ENCODE measurements around the gene TMF1. TPM values are rescaled to one million over a fixed set of nuclear protein-coding genes. Genes with fewer than 3 reads are reported as not detected.

TMF1 gene
- total RNA-seq, 1 donor from 2014 or later: 43.1 TPM

DNA sequence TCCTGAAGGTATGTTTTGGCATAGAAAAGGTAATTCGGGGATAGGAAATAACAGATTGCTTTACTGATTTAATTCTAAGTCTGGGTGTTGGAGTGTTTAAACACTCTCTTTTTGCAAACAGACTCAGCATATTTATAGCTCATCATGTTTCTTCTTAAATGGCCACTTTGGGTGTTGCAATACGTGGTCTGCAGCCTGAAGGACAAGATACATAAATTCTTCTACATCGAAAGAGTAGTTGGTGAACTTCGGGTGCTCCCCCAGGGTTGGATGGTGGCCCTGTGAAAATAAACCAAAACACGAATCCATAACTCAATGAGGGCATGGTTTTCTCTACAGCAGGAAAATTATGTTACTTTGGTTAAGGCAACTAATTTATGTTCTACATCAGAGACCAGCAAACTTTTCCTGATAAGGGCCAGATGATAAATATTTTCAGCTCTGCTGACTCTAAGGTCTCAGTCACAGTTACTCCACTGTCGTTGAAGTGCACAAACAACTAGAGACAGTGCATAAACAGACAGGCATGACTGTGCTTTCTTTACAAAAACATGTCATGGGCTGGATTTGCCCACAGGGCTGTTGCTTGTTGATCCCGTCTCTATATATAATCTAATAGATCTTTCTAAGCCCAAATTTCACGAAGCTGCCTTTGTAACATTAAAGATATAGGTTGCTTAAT, 74.5 kb downstream of the TMF1 start:
- H3K36me3 Mint-ChIP-seq (ENCODE audit: low read depth): peaks cover 7% of the 10 kb centered on the region
- H3K4me1 Mint-ChIP-seq (ENCODE audit: low read depth): no peaks in the 10 kb centered on the region
- H3K27ac Mint-ChIP-seq: no peak overlapping the region
- no peak overlapping the region for H3K4me3 Mint-ChIP-seq
- H3K9me3 Mint-ChIP-seq: no peaks in the 10 kb centered on the region
- DNase-seq (ENCODE audit: low spot score): no peak
- H3K27me3 Mint-ChIP-seq (ENCODE audit: insufficient read depth): peaks cover 2% of the 10 kb centered on the region
- intact Hi-C loops (cut with micrococcal nuclease): no loop called here

DNA sequence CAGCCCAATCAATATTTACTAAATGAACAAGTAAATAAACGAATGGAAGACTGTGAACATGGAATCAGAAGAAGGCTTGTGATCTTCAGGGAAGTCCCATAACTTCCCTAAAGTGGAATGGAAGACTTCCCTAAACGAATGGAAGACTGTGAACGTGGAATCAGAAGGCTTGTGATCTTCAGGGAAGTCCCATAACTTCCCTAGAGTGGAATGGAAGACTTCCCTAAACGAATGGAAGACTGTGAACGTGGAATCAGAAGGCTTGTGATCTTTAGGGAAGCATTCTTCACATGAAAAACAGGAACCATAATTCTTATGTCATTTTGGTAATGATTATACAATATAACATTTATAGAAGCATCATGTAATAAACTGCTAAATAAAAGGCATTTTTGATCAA, 77.4 kb downstream of the TMF1 start:
- DNase-seq (ENCODE audit: low spot score): no peak
- intact Hi-C loops (cut with micrococcal nuclease): no loop called here
- no peaks in the 10 kb centered on the region for H3K9me3 Mint-ChIP-seq
- no peak overlapping the region for H3K4me3 Mint-ChIP-seq
- no peaks in the 10 kb centered on the region for H3K4me1 Mint-ChIP-seq (ENCODE audit: low read depth)
- no peak overlapping the region for H3K27ac Mint-ChIP-seq
- peaks cover 5% of the 10 kb centered on the region for H3K36me3 Mint-ChIP-seq (ENCODE audit: low read depth)
- peaks cover 5% of the 10 kb centered on the region for H3K27me3 Mint-ChIP-seq (ENCODE audit: insufficient read depth)

DNA sequence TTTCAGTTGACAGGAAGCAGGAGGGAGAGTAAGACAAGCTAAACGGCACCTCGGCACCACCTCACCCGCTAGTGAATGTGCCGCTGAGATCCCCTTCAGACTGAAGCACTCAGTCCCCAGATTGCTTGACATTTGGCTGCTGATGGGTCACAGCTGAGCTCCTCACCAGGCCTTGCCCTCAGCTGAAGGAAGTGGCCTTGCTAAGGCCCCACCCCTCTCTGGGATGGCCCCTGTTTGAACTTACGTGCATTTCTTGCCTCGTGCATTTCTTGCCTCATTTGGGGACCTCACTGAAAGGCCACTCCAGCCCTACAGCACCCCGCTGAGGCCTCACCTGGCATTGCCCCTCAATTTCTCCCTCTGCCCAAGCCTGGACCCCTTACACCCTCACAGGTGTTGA, 78.5 kb downstream of the TMF1 start:
- intact Hi-C loops (cut with micrococcal nuclease): no loop called here
- Mint-ChIP-seq H3K4me1 (ENCODE audit: low read depth) (no peaks in the 10 kb centered on the region), H3K9me3 (no peaks in the 10 kb centered on the region), H3K27ac (no peak overlapping the region), H3K27me3 (ENCODE audit: insufficient read depth) (peaks cover 8% of the 10 kb centered on the region), H3K36me3 (ENCODE audit: low read depth) (peaks cover 2% of the 10 kb centered on the region), H3K4me3 (no peak overlapping the region)
- DNase-seq (ENCODE audit: low spot score): no peak

DNA sequence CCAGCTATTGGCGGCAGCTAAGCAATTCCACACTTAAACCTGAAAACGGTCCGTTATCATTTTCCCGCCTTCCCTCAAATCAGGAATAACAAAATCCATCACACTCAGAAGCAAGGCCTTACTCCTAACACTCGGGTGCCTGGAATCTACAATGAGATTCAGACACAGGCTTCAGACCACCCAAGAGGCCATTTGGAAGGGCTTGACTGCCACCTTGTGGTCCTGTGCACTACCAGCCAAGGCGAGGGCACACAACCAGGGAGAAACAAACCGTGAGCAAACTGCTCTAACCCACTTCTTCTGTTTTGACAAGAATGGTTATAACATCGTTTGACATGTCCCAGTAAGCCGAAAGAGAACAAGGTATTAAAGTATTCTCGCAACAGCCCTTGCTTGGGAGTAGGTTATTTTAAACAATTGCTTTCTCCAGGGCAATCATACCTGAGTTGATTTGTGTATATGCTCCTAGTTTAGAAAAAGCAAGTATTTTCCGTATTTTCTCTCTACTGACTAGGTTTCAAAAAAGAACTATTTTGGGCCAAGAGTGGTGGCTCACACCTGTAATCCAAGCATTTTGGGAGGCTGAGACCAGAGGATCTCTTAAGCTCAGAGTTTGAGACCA, 79.7 kb downstream of the TMF1 start:
- no peak overlapping the region for H3K27ac Mint-ChIP-seq
- H3K9me3 Mint-ChIP-seq: no peaks in the 10 kb centered on the region
- H3K36me3 Mint-ChIP-seq (ENCODE audit: low read depth): peaks cover 2% of the 10 kb centered on the region
- H3K4me1 Mint-ChIP-seq (ENCODE audit: low read depth): no peaks in the 10 kb centered on the region
- H3K4me3 Mint-ChIP-seq: no peak overlapping the region
- H3K27me3 Mint-ChIP-seq (ENCODE audit: insufficient read depth): peaks cover 8% of the 10 kb centered on the region
- intact Hi-C loops (cut with micrococcal nuclease): no loop called here
- DNase-seq (ENCODE audit: low spot score): no peak

Other genes with a start within 250 kb of the TMF1 start
- not detected in 2 replicates for gene TAFA4, start 119.8 kb downstream of the TMF1 start, total RNA-seq
- 9.6 and 12.5 TPM in 2 replicates for gene EOGT, start 38.6 kb downstream of the TMF1 start, total RNA-seq
- gene UBA3, start 28.0 kb upstream of the TMF1 start, total RNA-seq: 113 and 117 TPM in 2 replicates
- gene ARL6IP5, start 32.6 kb upstream of the TMF1 start, total RNA-seq: 147 and 156 TPM in 2 replicates
- gene LMOD3, start 70.3 kb upstream of the TMF1 start, total RNA-seq: not detected in 2 replicates